Stimulated activated effector memory CD8-positive, alpha-beta T cell treated with anti-CD3 and anti-CD28 coated beads, Interleukin-12 subunit alpha, Interleukin-12 subunit beta, amount 100 ng/mL, for 72 hours (primary cell): ENCODE measurements around the gene ZBTB33.
A peak's percentile ranks its signal among the peaks of the same experiment; 100 is the strongest.

Experiments
- ATAC-seq: fragments of 150-1000 bp; cut with Tn5 transposase; 2 replicates; pipeline ENCODE4 v1.10.0; 2021
- DNase-seq, 2 donors: peaks; one replicate each; pipeline ENCODE4 v3.0.0; 2021 to 2022; ENCODE audit warnings: low spot score in 2 of 2
- H3K27ac Mint-ChIP-seq: one replicate; pipeline ENCODE4 v1.8.0; 2022; ENCODE audit warnings: mild to moderate bottlenecking, mixed read lengths
- H3K36me3 Mint-ChIP-seq: one replicate; pipeline ENCODE4 v1.8.0; 2022; ENCODE audit warnings: mild to moderate bottlenecking, mixed read lengths
- H3K4me1 Mint-ChIP-seq: one replicate; pipeline ENCODE4 v1.8.0; 2022; ENCODE audit warnings: mixed read lengths
- H3K4me3 Mint-ChIP-seq: one replicate; pipeline ENCODE4 v1.8.0; 2022; ENCODE audit warnings: mild to moderate bottlenecking, mixed read lengths
- H3K9me3 Mint-ChIP-seq: one replicate; pipeline ENCODE4 v1.8.0; 2022; ENCODE audit warnings: mixed read lengths

Gene ZBTB33

DNA sequence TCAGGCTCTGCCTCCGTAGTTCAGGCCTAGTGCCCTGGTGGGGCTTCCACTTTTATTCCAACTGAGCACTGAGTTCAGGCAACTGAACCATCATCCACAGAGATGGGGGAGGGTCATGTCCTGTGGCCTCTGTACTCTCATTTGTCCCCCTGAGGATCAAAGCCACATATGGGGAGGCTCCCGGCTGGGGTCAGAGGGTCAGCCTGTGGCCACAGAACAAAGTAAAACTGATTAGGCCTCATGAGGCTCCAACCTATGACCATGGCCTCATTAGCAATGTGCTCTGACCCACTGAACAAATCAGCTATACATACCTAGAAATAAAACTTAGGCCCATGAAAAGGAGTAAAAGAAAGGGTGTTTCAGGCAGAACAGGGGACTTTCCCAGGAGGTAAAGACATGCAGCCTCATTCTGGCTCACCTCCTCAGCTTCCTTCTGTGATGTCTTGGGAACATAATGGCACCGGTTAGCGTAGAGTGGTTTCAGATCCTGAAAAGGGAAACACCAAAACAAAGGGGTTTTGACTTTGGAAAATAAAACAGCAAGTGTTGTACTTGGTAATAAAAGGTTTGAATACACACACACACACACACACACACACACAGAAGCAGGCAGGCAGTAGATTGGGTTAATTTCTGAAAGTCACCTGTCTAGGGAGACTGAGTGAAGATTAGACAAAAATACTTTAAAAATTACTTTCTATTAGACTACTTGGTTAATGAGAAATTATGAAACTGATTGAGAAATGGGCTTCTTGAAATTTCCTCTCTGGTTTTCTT, 36.3 kb downstream of the ZBTB33 start:
- Mint-ChIP-seq H3K36me3 (no peaks in the 10 kb centered on the region), H3K27ac (no peak overlapping the region), H3K9me3 (peaks cover 3% of the 10 kb centered on the region), H3K4me3 (no peak overlapping the region), H3K4me1 (no peaks in the 10 kb centered on the region)
- ATAC-seq (no peak), DNase-seq (no peak)

DNA sequence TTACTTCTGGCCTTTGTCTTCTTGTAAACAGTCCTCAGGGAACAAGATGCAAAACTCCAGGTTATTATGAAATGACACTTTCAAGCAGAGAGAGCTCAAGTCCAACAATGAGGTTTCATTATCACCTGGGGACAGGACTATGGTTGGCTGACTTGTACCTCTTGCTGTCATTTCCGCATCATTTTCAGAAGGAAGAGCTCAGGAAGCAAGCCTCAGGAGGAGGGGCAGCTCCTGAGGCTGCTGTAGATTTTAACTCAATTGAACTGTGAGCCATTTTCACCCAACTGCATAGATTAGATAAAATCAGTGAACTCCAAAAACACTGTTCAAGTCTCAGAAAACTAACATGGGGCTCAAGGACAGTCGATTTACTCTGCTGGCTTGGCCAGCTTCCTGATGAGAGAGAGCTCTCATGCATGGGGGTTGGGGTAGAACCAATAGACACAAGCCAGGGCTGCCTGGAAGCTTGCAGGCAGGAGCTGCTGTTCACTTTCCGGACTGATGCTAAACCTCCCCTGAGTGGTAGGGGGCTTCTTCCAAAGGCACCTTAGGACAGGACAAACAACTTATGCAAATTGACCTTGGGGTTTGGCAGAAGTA, 37.0 kb downstream of the ZBTB33 start:
- no peaks in the 10 kb centered on the region for H3K36me3 Mint-ChIP-seq
- ATAC-seq (no peak), DNase-seq (no peak)
- H3K4me1 Mint-ChIP-seq, result no peaks in the 10 kb centered on the region
- H3K27ac Mint-ChIP-seq, result no peak overlapping the region
- H3K4me3 Mint-ChIP-seq, result no peak overlapping the region
- H3K9me3 Mint-ChIP-seq, result peaks cover 3% of the 10 kb centered on the region

DNA sequence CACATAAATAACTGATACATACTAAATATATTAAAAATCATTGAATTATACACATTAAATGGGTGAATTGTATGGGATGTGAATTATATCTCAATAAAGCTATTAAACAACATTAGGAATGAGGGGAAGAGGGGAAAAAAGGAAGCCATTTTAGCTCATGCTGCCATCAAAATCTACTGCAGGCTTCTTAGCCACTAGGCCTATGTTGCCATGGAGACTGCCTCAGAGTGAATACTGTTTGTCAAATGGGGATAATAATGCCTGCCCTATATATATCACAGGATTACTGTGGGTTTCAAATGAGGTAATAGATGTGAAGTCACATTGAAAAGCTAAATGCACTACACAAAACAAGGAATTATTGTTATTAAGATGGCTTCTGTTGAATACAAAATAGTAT, 39.5 kb downstream of the ZBTB33 start:
- no peak for ATAC-seq
- Mint-ChIP-seq H3K4me3 (no peak overlapping the region), H3K9me3 (no peaks in the 10 kb centered on the region), H3K4me1 (no peaks in the 10 kb centered on the region), H3K27ac (no peak overlapping the region), H3K36me3 (no peaks in the 10 kb centered on the region)
- no peak for DNase-seq

DNA sequence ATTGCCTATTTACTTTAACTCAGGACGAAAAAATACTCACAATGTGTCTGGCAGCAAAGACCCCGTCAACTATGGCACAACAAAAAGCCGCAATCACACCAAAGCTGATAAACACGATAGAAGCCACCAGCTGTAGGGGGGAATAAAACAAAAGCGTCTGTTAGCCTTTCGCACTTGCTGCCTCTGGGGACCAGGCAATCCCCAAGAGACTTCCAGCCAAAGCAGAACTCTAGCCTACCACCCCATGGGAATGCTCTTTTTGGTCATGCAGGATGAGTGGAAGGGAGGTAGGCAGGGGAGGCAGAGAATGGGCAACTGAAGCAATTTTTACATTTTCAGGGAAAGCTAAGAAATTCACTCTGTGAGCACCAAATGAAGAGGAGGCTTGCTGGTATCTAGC, 40.6 kb downstream of the ZBTB33 start:
- Mint-ChIP-seq H3K4me1 (no peaks in the 10 kb centered on the region), H3K9me3 (no peaks in the 10 kb centered on the region), H3K4me3 (no peak overlapping the region), H3K36me3 (no peaks in the 10 kb centered on the region), H3K27ac (no peak overlapping the region)
- no peak for DNase-seq
- no peak for ATAC-seq

DNA sequence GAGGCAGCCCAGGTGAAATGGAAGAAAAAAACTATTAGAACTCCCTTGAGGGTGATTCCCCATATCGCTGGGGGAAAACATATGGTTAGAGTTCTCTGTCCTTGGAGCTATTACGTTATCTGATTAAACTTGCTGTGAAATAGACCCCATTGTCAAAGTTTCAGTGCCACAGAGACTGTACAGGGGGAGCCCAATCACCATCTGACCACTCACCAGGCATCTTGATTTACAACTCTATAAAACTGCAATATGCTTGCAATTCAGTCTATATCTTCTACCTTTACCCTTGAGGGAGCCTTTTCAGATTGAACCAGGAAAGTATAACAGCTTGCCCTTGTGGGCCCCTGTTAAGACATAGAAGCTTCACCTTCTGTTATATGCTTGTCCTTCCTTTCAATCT, 42.4 kb downstream of the ZBTB33 start:
- Mint-ChIP-seq H3K4me1 (no peaks in the 10 kb centered on the region), H3K36me3 (no peaks in the 10 kb centered on the region), H3K9me3 (no peaks in the 10 kb centered on the region), H3K4me3 (no peak overlapping the region), H3K27ac (no peak overlapping the region)
- no peak for DNase-seq
- no peak for ATAC-seq

DNA sequence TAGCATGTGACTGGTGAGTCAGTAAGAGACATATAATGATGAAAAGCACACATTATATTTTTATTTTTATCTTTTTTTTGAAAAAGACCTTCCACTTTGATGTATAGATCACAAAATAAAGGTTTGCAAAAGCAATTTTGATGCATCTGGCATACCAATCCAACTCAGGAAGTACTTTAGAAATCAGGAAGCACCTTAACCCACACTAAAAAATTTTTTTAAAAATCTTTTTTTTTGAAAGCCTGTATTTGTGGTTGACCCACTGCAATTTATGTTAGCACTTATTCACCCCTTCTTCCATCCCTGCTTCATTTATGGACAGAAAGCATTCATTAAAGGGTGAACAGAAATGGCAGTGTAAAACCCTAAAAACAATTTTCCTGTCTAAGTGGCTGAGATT, 44.0 kb downstream of the ZBTB33 start:
- Mint-ChIP-seq H3K4me3 (no peak overlapping the region), H3K9me3 (no peaks in the 10 kb centered on the region), H3K27ac (no peak overlapping the region), H3K4me1 (no peaks in the 10 kb centered on the region), H3K36me3 (no peaks in the 10 kb centered on the region)
- no peak for DNase-seq
- ATAC-seq, result no peak

DNA sequence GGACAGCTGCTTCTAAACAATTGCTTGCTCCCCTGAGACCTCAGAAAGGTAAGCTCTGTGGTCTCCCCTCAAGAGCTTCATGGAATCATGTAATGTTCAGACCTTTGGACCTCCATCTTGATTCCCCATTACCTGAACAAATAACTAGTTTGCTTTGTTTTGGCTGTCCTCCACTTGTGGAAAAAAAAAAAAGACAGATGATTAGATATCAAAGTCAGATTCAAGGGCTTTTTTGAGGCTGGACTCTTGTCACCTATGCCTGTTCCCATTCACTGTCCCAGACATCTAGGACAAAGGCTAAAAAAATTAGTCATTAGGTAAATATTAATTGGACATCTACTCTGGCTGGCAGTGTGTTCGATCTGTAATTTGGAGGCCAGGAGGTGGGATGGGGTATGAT, 47.3 kb downstream of the ZBTB33 start:
- peaks cover 11% of the 10 kb centered on the region for H3K4me1 Mint-ChIP-seq
- H3K27ac Mint-ChIP-seq, result no peak overlapping the region
- no peaks in the 10 kb centered on the region for H3K9me3 Mint-ChIP-seq
- H3K4me3 Mint-ChIP-seq, result no peak overlapping the region
- DNase-seq, result no peak
- no peaks in the 10 kb centered on the region for H3K36me3 Mint-ChIP-seq
- ATAC-seq, result no peak

DNA sequence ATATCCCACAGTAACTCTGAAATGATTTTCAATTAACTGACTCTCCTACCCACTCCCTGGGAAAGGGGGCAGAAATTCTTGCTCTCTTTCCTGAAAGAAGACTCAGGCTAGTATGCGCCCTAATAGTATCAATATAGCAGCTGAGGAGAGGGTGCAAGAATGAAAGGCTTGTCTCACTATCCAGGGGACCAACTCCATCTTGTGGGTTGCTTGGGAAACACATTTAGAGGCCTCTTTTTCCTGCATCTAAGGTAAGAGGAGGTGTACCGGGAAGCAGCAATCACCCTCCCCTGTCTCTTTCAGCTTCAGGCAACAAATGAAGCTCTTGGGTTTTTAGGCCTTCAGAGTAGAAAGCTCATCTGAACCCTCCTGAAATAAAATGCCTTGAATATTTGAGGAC, 49.3 kb downstream of the ZBTB33 start:
- peaks cover 12% of the 10 kb centered on the region for H3K4me1 Mint-ChIP-seq
- no peaks in the 10 kb centered on the region for H3K36me3 Mint-ChIP-seq
- no peak overlapping the region for H3K4me3 Mint-ChIP-seq
- H3K27ac Mint-ChIP-seq, result no peak overlapping the region
- no peaks in the 10 kb centered on the region for H3K9me3 Mint-ChIP-seq
- DNase-seq, result no peak
- ATAC-seq, result no peak

DNA sequence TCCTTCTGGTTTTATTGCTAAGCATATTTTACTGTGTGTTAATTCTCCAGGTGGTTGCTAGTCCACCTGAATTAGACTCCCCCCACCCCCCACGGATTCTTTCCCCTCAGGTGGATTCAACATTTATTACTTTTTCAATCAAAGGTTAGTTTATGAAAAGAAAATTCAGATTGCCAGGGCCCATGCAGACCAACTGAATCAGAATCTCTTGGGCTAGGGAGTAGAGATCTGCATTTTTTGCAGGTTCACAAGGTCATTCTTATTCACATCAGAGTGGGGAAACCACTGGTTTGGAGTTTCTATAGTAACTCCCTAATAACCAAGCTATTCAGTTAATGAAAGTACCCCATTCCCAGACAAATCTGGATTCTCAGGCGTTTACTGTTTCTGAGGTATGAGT, 50.9 kb downstream of the ZBTB33 start:
- no peak for ATAC-seq
- Mint-ChIP-seq H3K4me3 (no peak overlapping the region), H3K4me1 (peaks cover 21% of the 10 kb centered on the region), H3K36me3 (no peaks in the 10 kb centered on the region), H3K9me3 (no peaks in the 10 kb centered on the region), H3K27ac (no peak overlapping the region)
- no peak for DNase-seq

DNA sequence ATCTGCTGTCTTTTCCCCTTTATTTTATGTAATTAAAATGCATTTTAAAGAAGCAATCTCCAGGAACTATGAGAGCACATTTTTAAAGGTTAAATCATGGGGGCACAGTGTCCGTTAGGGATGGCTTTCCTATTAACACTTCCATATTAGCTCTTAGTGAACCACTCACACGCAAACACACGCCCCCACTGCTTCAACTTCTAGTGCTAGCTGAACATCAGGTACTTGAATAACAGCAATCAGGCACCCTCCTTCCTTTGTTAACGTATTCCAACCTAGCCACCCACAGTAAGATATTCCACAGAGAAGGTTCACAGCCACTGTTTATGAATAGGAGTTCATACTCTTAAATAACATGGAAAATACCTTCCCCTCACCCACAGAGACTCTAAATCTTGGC, 51.3 kb downstream of the ZBTB33 start:
- DNase-seq (no peak), ATAC-seq (no peak)
- Mint-ChIP-seq H3K36me3 (no peaks in the 10 kb centered on the region), H3K4me3 (peak overlapping the region; percentile 38), H3K9me3 (no peaks in the 10 kb centered on the region), H3K27ac (no peak overlapping the region), H3K4me1 (peaks cover 26% of the 10 kb centered on the region)

DNA sequence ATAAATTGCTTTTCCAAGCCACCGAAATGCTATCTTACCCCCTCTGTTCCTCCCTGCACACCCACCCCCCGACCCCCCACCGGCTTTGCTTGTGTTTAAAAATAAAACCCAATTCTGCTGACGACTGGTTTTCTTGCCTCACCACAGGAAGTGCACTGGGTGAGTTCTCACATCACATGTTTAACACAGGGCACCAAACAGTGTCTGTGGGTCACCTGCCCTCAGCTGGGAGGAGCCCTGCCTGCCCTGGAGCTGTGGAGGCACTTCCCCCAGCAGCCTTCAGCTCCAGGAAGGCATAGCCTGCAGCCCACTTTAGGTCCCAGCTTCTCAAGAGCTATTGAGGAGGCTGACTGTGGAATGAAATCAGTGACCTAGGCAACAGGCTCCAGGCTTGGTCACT, 51.8 kb downstream of the ZBTB33 start:
- no peaks in the 10 kb centered on the region for H3K9me3 Mint-ChIP-seq
- no peaks in the 10 kb centered on the region for H3K36me3 Mint-ChIP-seq
- ATAC-seq (peak; percentile 94), DNase-seq (peak; percentile 6 to 47)
- H3K4me3 Mint-ChIP-seq, result peak overlapping the region; percentile 38
- H3K4me1 Mint-ChIP-seq, result peaks cover 28% of the 10 kb centered on the region
- no peak overlapping the region for H3K27ac Mint-ChIP-seq

DNA sequence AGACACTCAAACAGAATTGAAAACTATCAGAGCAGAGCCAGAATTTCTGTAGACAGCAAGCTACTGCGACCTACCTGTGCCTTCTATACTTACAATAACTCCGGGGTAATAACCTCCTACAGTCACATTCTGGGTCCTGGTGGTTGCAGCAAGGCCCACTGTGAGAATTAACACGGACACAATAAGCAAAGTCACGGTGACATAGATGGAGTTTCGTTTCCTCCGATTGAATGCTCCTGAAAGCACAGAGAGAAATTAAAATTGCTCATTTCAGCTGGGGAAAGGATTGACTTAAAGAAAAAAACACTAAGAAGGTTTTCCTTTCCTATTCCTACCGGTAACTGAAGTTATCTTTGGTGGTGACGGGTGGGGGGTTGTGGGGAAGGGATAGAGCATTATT, 53.6 kb downstream of the ZBTB33 start:
- DNase-seq, result no peak
- no peaks in the 10 kb centered on the region for H3K9me3 Mint-ChIP-seq
- no peak for ATAC-seq
- no peak overlapping the region for H3K4me3 Mint-ChIP-seq
- peaks cover under 1% of the 10 kb centered on the region for H3K36me3 Mint-ChIP-seq
- H3K27ac Mint-ChIP-seq, result no peak overlapping the region
- H3K4me1 Mint-ChIP-seq, result peaks cover 34% of the 10 kb centered on the region

DNA sequence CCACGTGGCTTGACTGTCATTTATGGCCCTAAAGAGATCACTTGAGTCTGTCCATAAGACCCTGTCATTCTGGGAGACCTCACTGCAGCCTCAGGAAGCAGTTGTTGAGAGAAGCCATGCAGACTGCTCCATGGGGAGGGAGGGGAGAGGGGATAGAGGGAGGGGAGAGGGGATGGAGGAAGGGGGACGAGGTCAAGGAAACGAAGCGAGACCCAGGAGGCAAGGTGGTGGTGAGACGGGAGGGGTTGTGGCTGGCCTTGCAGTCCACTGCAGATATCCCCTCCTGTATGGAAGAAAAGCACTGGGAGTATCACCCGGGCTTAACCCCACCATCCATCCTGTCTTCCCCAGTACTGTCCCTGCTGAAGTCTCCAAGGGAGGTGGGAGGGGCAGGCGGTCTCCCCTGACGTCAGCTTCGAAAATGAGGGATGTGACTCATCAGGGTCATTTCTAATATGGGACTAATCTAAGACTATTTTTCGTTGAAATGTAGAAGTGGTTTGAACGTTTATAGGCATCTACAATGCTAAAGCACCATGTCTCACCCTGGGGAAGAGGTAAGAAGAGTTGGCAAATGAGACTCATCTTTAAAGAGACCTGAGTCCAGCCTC, 55.0 kb downstream of the ZBTB33 start:
- Mint-ChIP-seq H3K36me3 (peaks cover 7% of the 10 kb centered on the region), H3K27ac (no peak overlapping the region), H3K4me1 (peaks cover 43% of the 10 kb centered on the region), H3K4me3 (no peak overlapping the region), H3K9me3 (no peaks in the 10 kb centered on the region)
- no peak for ATAC-seq
- no peak for DNase-seq

DNA sequence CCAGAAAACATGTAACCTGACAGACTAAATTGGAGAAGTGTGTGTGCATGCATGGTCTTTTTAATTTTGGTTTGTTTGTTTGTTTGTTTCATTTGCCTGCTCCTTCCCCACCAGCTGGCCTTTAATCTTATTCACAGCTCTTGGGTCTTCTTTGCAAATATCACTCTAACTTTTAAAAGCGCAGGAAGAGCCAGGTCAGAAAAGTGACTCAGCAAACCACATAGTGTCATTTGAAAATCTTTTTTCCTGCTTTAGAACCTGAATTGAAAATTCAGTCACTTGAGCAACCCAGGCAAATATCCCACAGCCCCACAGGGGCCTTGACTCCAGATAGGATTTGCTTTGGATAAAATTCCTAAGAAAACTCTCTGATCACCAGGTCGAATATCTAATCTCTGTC, 56.0 kb downstream of the ZBTB33 start:
- H3K36me3 Mint-ChIP-seq, result peaks cover 7% of the 10 kb centered on the region
- no peak overlapping the region for H3K27ac Mint-ChIP-seq
- peaks cover 43% of the 10 kb centered on the region for H3K4me1 Mint-ChIP-seq

More for the DNA sequence above, 56.0 kb downstream of the ZBTB33 start:
- ATAC-seq (no peak), DNase-seq (no peak)
- H3K9me3 Mint-ChIP-seq, result no peaks in the 10 kb centered on the region
- no peak overlapping the region for H3K4me3 Mint-ChIP-seq
